ENCODE data around the gene CFAP157. TPM values are rescaled to one million over a fixed set of nuclear protein-coding genes. Genes with fewer than 3 reads are reported as not detected.

Gene CFAP157
- polyA plus RNA-seq, 1 of the 3 experiments (the other 2 are of a cell fraction), result 0.25 TPM

- WGBS (ENCODE audit: low lambda C conversion rate), result 100% methylated on average over 7 of the region's 12 CpGs
- Histone ChIP-seq H3K79me2 (ENCODE audit: insufficient read depth) (peaks cover under 1% of the 10 kb centered on the region; the same call in 1 of the 2 replicates), H3K4me2 (no peak overlapping the region), H4K20me1 (ENCODE audit: insufficient read depth) (no peaks in the 10 kb centered on the region), H3K27me3 (ENCODE audit: insufficient read depth) (no peaks in the 10 kb centered on the region), H3K9me2 (no peaks in the 10 kb centered on the region), H3K9me3 (no peaks in the 10 kb centered on the region), H3K36me3 (replicated peaks in 1 of 2; ENCODE audit: control insufficient read depth in 1 of 2, insufficient read depth in 2 of 2, low read length in 1 of 2) (no peaks in the 10 kb centered on the region), H3K4me1 (ENCODE audit: control insufficient read depth in 1 of 2, insufficient read depth in 2 of 2, low read depth in 1 of 2, low read length in 1 of 2) (peaks cover 0 to 15% of the 10 kb centered on the region in 2 experiments; a peak in 1 of 4 replicates), H3K27ac (ENCODE audit: low read depth in 2 of 2, low read length in 1 of 2) (no peak overlapping the region), H3F3A (replicated peaks; ENCODE audit: insufficient read depth) (peaks cover 3% of the 10 kb centered on the region), H2AFZ (ENCODE audit: low read depth) (no peak overlapping the region), H3K4me3 (ENCODE audit: low read depth in 2 of 2, low read length in 1 of 2) (no peak overlapping the region), H3K9ac (no peak overlapping the region)
- TF ChIP-seq TEAD4 (IDR thresholded peaks at IDR 0.05; ENCODE audit: borderline replicate concordance, insufficient read depth) (no peak), RXRA (IDR thresholded peaks at IDR 0.05; ENCODE audit: borderline replicate concordance, low read depth) (no peak)
- POLR2A ChIA-PET, result interaction anchor here (0.8 kb wide), 1 partner anchor 11 kb away, joined by 3 read pairs; no protein-coding TSS in a partner anchor
- DNase-seq, result no peak
- CTCF ChIA-PET, result interaction anchor here (1.2 to 1.4 kb wide), 2 partner anchors 14 to 134 kb away, joined by 3 to 5 read pairs; partner anchors contain the start of gene TOR2A
Measured at GRCh38 chr9:127720031-127720864, 13.5 kb downstream of the CFAP157 start.

- Histone ChIP-seq H2AFZ (ENCODE audit: low read depth) (no peak overlapping the region), H3F3A (replicated peaks; ENCODE audit: insufficient read depth) (peaks cover 3% of the 10 kb centered on the region), H3K4me1 (ENCODE audit: control insufficient read depth in 1 of 2, insufficient read depth in 2 of 2, low read depth in 1 of 2, low read length in 1 of 2) (peaks cover 0 to 15% of the 10 kb centered on the region in 2 experiments; a peak in 1 of 4 replicates), H3K4me2 (no peak overlapping the region), H4K20me1 (ENCODE audit: insufficient read depth) (no peaks in the 10 kb centered on the region), H3K79me2 (ENCODE audit: insufficient read depth) (no peaks in the 10 kb centered on the region), H3K9ac (no peak overlapping the region), H3K36me3 (replicated peaks in 1 of 2; ENCODE audit: control insufficient read depth in 1 of 2, insufficient read depth in 2 of 2, low read length in 1 of 2) (no peaks in the 10 kb centered on the region), H3K27ac (ENCODE audit: low read depth in 2 of 2, low read length in 1 of 2) (no peak overlapping the region), H3K4me3 (ENCODE audit: low read depth in 2 of 2, low read length in 1 of 2) (no peak overlapping the region), H3K27me3 (ENCODE audit: insufficient read depth) (no peaks in the 10 kb centered on the region), H3K9me3 (no peaks in the 10 kb centered on the region), H3K9me2 (no peaks in the 10 kb centered on the region)
- ChIA-PET POLR2A (no interaction called here), CTCF (interaction anchor here (1.2 to 1.4 kb wide), 2 partner anchors 14 to 134 kb away, joined by 3 to 5 read pairs; partner anchors contain the start of gene TOR2A)
- TF ChIP-seq USF1 (IDR thresholded peaks at IDR 0.05; ENCODE audit: borderline replicate concordance, low read depth), result no peak
- TF ChIP-seq IRF3 (IDR thresholded peaks at IDR 0.05; ENCODE audit: low read depth, low read length), result no peak
- no peak for TF ChIP-seq NRF1 (IDR thresholded peaks at IDR 0.05; ENCODE audit: low read depth, low read length)
- TF ChIP-seq SIN3A (IDR thresholded peaks at IDR 0.05; ENCODE audit: borderline replicate concordance, low read depth, low read length), result no peak
- TF ChIP-seq RXRA (IDR thresholded peaks at IDR 0.05; ENCODE audit: borderline replicate concordance, low read depth), result no peak
- no peak for TF ChIP-seq RAD21 (IDR thresholded peaks at IDR 0.05; ENCODE audit: low read length)
- no peak for TF ChIP-seq MEF2A (IDR thresholded peaks at IDR 0.05; ENCODE audit: borderline replicate concordance, low read depth)
- no peak for TF ChIP-seq ZBTB33 (IDR thresholded peaks at IDR 0.05; ENCODE audit: borderline replicate concordance, low read depth)
- no peak for TF ChIP-seq ELF1 (IDR thresholded peaks at IDR 0.05)
- no peak for TF ChIP-seq MAX (IDR thresholded peaks at IDR 0.05; ENCODE audit: low read depth)
- TF ChIP-seq EZH2phosphoT487 (IDR thresholded peaks at IDR 0.05; ENCODE audit: borderline replicate concordance, low read depth), result no peak
- no peak for TF ChIP-seq RFX5 (IDR thresholded peaks at IDR 0.05; ENCODE audit: low read length)
- no peak for DNase-seq
Measured at GRCh38 chr9:127720865-127721227, 14.1 kb downstream of the CFAP157 start.
